OCI-LY7 (cell line): ENCODE measurements around the gene AGMO. TPM values are rescaled to one million over a fixed set of nuclear protein-coding genes. Genes with fewer than 3 reads are reported as not detected.

Source experiments
- BruUV-seq: library from RNA; stranded (reverse); fragments of 400-500 nt; replicated peaks from 2 replicates; lab custom pipeline; 2021; lab: Mats Ljungman, UMichigan
- CTCF ChIA-PET: fragments of 300-600 bp; sonication (Branson Sonifier 250); formaldehyde crosslinking; loops from one replicate; lab custom pipeline; 2022; ENCODE audit warnings: antibody characterized with exemption; ENCODE audit not compliant: unreplicated experiment; lab: Charles Lee
- POLR2A ChIA-PET: fragments of 300-600 bp; sonication (Branson Sonifier 250); formaldehyde crosslinking; loops from one replicate; lab custom pipeline; 2022; ENCODE audit warnings: antibody characterized with exemption; lab: Charles Lee
- DNase-seq: peaks from one replicate; pipeline ENCODE4 v3.0.0-alpha.2; 2015; ENCODE audit warnings: low spot score
- H2AFZ ChIP-seq: fragments of 200-600 bp; sonication (generic), shearing (Covaris generic); 2 replicates; pipeline ENCODE4 v1.6.1; 2014; ENCODE audit warnings: mild to moderate bottlenecking, antibody characterized with exemption, low read length, moderate library complexity
- H3K27ac ChIP-seq: fragments of 200-600 bp; sonication (generic); 2 replicates; pipeline ENCODE4 v1.5.1; 2014; ENCODE audit warnings: mixed run types, low read depth, mild to moderate bottlenecking, moderate library complexity, low read length, inconsistent platforms; ENCODE audit not compliant: poor library complexity, severe bottlenecking
- H3K36me3 ChIP-seq: fragments of 200-600 bp; sonication (generic); 2 replicates; pipeline ENCODE4 v1.6.1; 2014; ENCODE audit warnings: mild to moderate bottlenecking, antibody characterized with exemption, low read length, moderate library complexity, mixed read lengths; ENCODE audit not compliant: insufficient read depth
- H3K4me1 ChIP-seq: fragments of 200-600 bp; sonication (generic); 2 replicates; pipeline ENCODE4 v1.5.1; 2014; ENCODE audit warnings: mild to moderate bottlenecking, low read length; ENCODE audit not compliant: insufficient read depth, poor library complexity, severe bottlenecking
- H3K4me2 ChIP-seq: fragments of 200-600 bp; sonication (generic); 2 replicates; pipeline ENCODE4 v1.6.1; 2014; ENCODE audit warnings: mild to moderate bottlenecking, low read length
- H3K4me3 ChIP-seq: fragments of 200-600 bp; sonication (generic); 2 replicates; pipeline ENCODE4 v1.5.1; 2014; ENCODE audit warnings: mild to moderate bottlenecking, low read depth, low read length; ENCODE audit not compliant: poor library complexity, severe bottlenecking
- H3K79me2 ChIP-seq: fragments of 200-600 bp; sonication (generic); 2 replicates; pipeline ENCODE4 v1.6.1; 2016; ENCODE audit warnings: low read depth, mild to moderate bottlenecking, low read length, moderate library complexity, mixed read lengths; ENCODE audit not compliant: insufficient read depth
- H3K9me2 ChIP-seq: fragments of 200-600 bp; sonication (generic); 2 replicates; pipeline ENCODE4 v1.6.1; 2016; ENCODE audit warnings: mild to moderate bottlenecking, low read length, mixed read lengths; ENCODE audit not compliant: insufficient read depth
- H3K9me3 ChIP-seq: fragments of 200-600 bp; sonication (generic); 2 replicates; pipeline ENCODE4 v1.6.1; 2014; ENCODE audit warnings: mild to moderate bottlenecking, mixed run types, low read length, mixed read lengths
- H4K20me1 ChIP-seq: fragments of 200-600 bp; sonication (generic); 2 replicates; pipeline ENCODE4 v1.6.1; 2014; ENCODE audit warnings: mild to moderate bottlenecking, antibody characterized with exemption, low read length, moderate library complexity, mixed read lengths; ENCODE audit not compliant: insufficient read depth
- EZH2phosphoT487 ChIP-seq: fragments of 200-600 bp; sonication (generic); IDR thresholded peaks from 2 replicates; pipeline ENCODE4 v1.6.1; 2018; ENCODE audit warnings: low read depth, borderline replicate concordance, mild to moderate bottlenecking, mixed run types, antibody characterized with exemption, low read length, moderate library complexity, mixed read lengths
- intact Hi-C: fragments of 100-400 bp; cut with micrococcal nuclease; formaldehyde crosslinking; loops from one replicate; pipeline ENCODE4 v1.10.0; 2022; ENCODE audit not compliant: unreplicated experiment
- total RNA-seq, 2 experiments: library from RNA; depleted of rRNA in 1 of 2; stranded (reverse); fragments of >200 nt in 1 of 2; shearing (Covaris generic) in 1 of 2; gene quantifications; 2 replicates each; pipeline ENCODE4 v1.2.3, GENCODE V29; 2014 to 2022
- TF ChIP-seq, protein P1 (sequence below): fragments of 200-600 bp; sonication (generic); conservative IDR thresholded peaks from 2 replicates; pipeline ENCODE4 v1.5.1; 2014; ENCODE audit warnings: mild to moderate bottlenecking, antibody characterized with exemption, low read length, moderate library complexity, mixed read lengths

AGMO gene
- total RNA-seq, 2 experiments from 2014 or later = not detected

GRCh38 chr7:15175152-15175551, 386.7 kb downstream of the AGMO start:
- no peak for DNase-seq
- Histone ChIP-seq H3K79me2 (no peaks in the 10 kb centered on the region), H2AFZ (no peak overlapping the region), H3K4me1 (no peaks in the 10 kb centered on the region), H3K4me3 (no peak overlapping the region), H3K27ac (no peak overlapping the region), H3K9me3 (no peaks in the 10 kb centered on the region), H3K9me2 (no peaks in the 10 kb centered on the region), H3K4me2 (no peak overlapping the region), H3K36me3 (no peaks in the 10 kb centered on the region), H4K20me1 (no peaks in the 10 kb centered on the region)
- CTCF ChIA-PET = no interaction called here
- POLR2A ChIA-PET = interaction anchor here (0.6 kb wide), 1 partner anchor 152 kb away, joined by 4 read pairs; no protein-coding TSS in a partner anchor
- TF ChIP-seq, protein P1, sequence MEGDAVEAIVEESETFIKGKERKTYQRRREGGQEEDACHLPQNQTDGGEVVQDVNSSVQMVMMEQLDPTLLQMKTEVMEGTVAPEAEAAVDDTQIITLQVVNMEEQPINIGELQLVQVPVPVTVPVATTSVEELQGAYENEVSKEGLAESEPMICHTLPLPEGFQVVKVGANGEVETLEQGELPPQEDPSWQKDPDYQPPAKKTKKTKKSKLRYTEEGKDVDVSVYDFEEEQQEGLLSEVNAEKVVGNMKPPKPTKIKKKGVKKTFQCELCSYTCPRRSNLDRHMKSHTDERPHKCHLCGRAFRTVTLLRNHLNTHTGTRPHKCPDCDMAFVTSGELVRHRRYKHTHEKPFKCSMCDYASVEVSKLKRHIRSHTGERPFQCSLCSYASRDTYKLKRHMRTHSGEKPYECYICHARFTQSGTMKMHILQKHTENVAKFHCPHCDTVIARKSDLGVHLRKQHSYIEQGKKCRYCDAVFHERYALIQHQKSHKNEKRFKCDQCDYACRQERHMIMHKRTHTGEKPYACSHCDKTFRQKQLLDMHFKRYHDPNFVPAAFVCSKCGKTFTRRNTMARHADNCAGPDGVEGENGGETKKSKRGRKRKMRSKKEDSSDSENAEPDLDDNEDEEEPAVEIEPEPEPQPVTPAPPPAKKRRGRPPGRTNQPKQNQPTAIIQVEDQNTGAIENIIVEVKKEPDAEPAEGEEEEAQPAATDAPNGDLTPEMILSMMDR = no peak
- no peak for TF ChIP-seq EZH2phosphoT487
- intact Hi-C loops = no loop called here
- no TSS peak for BruUV-seq

- DNase-seq = no peak
- H3K79me2 ChIP-seq = no peaks in the 10 kb centered on the region
- CTCF ChIA-PET = no interaction called here
- no peak overlapping the region for H3K4me2 ChIP-seq
- no peak overlapping the region for H3K4me3 ChIP-seq
- no TSS peak for BruUV-seq
- H4K20me1 ChIP-seq = no peaks in the 10 kb centered on the region
- POLR2A ChIA-PET = no interaction called here
- no peak for TF ChIP-seq EZH2phosphoT487
- TF ChIP-seq, protein P1 = no peak
- H3K9me2 ChIP-seq = no peaks in the 10 kb centered on the region
- H3K9me3 ChIP-seq = no peaks in the 10 kb centered on the region
- no peak overlapping the region for H3K27ac ChIP-seq
- no peaks in the 10 kb centered on the region for H3K36me3 ChIP-seq
- H2AFZ ChIP-seq = no peak overlapping the region
- intact Hi-C loops = no loop called here
- H3K4me1 ChIP-seq = no peaks in the 10 kb centered on the region
These were observed 387.3 kb downstream of the AGMO start for GRCh38 chr7:15174485-15174884.

- TF ChIP-seq EZH2phosphoT487 = no peak
- TF ChIP-seq, protein P1 = no peak
- Histone ChIP-seq H3K4me2 (no peak overlapping the region), H3K79me2 (no peaks in the 10 kb centered on the region), H3K4me1 (no peaks in the 10 kb centered on the region), H3K27ac (no peak overlapping the region), H3K9me2 (no peaks in the 10 kb centered on the region), H3K36me3 (no peaks in the 10 kb centered on the region), H2AFZ (no peak overlapping the region), H3K9me3 (no peaks in the 10 kb centered on the region), H3K4me3 (no peak overlapping the region), H4K20me1 (no peaks in the 10 kb centered on the region)
- intact Hi-C loops = no loop called here
- ChIA-PET CTCF (no interaction called here), POLR2A (no interaction called here)
- BruUV-seq = no TSS peak
- no peak for DNase-seq
These were observed 393.3 kb downstream of the AGMO start for GRCh38 chr7:15168489-15168888.
